Measurements from ENCODE around the gene ERBIN.

DNA sequence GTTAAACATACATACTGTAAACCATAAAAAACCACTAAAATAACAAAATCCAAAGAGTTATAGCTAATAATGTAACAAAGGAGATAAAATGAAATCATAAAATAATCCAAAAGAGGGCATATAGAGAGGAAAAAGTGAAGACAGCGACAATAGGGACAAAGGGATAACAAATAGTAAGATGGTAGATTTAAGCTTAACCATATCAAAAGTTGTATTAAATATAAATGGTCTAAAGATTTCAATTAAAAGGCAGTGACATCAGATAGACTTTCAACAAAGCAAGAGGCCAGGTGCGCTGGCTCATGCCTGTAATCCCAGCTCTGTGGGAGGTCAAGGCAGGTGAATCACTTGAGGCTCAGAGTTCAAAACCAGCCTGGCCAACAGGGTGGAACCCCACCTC is 163.0 kb downstream of the ERBIN start:
- TF ChIP-seq, protein P1, sequence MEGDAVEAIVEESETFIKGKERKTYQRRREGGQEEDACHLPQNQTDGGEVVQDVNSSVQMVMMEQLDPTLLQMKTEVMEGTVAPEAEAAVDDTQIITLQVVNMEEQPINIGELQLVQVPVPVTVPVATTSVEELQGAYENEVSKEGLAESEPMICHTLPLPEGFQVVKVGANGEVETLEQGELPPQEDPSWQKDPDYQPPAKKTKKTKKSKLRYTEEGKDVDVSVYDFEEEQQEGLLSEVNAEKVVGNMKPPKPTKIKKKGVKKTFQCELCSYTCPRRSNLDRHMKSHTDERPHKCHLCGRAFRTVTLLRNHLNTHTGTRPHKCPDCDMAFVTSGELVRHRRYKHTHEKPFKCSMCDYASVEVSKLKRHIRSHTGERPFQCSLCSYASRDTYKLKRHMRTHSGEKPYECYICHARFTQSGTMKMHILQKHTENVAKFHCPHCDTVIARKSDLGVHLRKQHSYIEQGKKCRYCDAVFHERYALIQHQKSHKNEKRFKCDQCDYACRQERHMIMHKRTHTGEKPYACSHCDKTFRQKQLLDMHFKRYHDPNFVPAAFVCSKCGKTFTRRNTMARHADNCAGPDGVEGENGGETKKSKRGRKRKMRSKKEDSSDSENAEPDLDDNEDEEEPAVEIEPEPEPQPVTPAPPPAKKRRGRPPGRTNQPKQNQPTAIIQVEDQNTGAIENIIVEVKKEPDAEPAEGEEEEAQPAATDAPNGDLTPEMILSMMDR (IDR thresholded peaks at IDR 0.05; ENCODE audit: borderline replicate concordance, extremely low read depth, low read length, poor library complexity, severe bottlenecking), result no peak
- TF ChIP-seq EZH2 (IDR thresholded peaks at IDR 0.05; ENCODE audit: borderline replicate concordance, low read depth, low read length, severe bottlenecking), result no peak

All from DND-41 (cell line).